Measurements from ENCODE around the gene BTN3A1.

DNA sequence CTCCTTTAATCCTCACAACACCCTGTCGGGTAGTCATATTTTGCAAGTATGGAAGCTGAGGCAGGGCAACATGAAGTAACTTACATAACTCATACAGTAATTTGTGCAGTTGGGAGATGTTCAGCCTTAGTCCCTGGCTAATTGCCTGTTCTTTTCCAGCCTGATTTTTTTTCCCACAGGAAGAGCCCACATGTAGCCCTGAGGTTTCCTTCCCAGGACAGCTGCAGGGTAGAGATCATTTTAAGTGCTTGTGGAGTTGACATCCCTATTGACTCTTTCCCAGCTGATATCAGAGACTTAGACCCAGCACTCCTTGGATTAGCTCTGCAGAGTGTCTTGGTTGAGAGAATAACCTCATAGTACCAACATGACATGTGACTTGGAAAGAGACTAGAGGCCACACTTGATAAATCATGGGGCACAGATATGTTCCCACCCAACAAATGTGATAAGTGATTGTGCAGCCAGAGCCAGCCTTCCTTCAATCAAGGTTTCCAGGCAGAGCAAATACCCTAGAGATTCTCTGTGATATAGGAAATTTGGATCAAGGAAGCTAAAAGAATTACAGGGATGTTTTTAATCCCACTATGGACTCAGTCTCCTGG lies 50.7 kb downstream of the BTN3A1 start:
- TF ChIP-seq, protein P1, sequence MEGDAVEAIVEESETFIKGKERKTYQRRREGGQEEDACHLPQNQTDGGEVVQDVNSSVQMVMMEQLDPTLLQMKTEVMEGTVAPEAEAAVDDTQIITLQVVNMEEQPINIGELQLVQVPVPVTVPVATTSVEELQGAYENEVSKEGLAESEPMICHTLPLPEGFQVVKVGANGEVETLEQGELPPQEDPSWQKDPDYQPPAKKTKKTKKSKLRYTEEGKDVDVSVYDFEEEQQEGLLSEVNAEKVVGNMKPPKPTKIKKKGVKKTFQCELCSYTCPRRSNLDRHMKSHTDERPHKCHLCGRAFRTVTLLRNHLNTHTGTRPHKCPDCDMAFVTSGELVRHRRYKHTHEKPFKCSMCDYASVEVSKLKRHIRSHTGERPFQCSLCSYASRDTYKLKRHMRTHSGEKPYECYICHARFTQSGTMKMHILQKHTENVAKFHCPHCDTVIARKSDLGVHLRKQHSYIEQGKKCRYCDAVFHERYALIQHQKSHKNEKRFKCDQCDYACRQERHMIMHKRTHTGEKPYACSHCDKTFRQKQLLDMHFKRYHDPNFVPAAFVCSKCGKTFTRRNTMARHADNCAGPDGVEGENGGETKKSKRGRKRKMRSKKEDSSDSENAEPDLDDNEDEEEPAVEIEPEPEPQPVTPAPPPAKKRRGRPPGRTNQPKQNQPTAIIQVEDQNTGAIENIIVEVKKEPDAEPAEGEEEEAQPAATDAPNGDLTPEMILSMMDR (conservative IDR thresholded peaks at IDR 0.05 in 1 of 2, IDR thresholded peaks at IDR 0.05 in 1 of 2; ENCODE audit: extremely low read depth in 1 of 2, insufficient read depth in 1 of 2, low read depth in 1 of 2, low read length in 2 of 2): no peak
- no peak for TF ChIP-seq EZH2 (IDR thresholded peaks at IDR 0.05; ENCODE audit: borderline replicate concordance, low read length)
